ENCODE results near the gene KLLN. TPM values are rescaled to one million over a fixed set of nuclear protein-coding genes. Genes with fewer than 3 reads are reported as not detected.

The KLLN gene
- total RNA-seq, 1 donor from 2014 or later: 1.0 TPM

GRCh38 chr10:87845624-87845998 is 17.7 kb downstream of the KLLN start:
- Histone ChIP-seq H3K27me3 (ENCODE audit: control insufficient read depth, insufficient read depth, low read length) (no peaks in the 10 kb centered on the region), H3K36me3 (ENCODE audit: control insufficient read depth, insufficient read depth, low read length) (no peaks in the 10 kb centered on the region), H3K4me3 (ENCODE audit: low read depth, low read length) (no peak overlapping the region)
- DNase-seq (ENCODE audit: low read depth): no peak
- no peak for TF ChIP-seq CTCF (IDR thresholded peaks at IDR 0.05; ENCODE audit: insufficient read depth, low read length, poor library complexity, severe bottlenecking)

- DNase-seq (ENCODE audit: low read depth): no peak
- Histone ChIP-seq H3K4me3 (ENCODE audit: low read depth, low read length) (no peak overlapping the region), H3K27me3 (ENCODE audit: control insufficient read depth, insufficient read depth, low read length) (no peaks in the 10 kb centered on the region), H3K36me3 (ENCODE audit: control insufficient read depth, insufficient read depth, low read length) (no peaks in the 10 kb centered on the region)
- TF ChIP-seq CTCF (IDR thresholded peaks at IDR 0.05; ENCODE audit: insufficient read depth, low read length, poor library complexity, severe bottlenecking): no peak
These were observed 18.3 kb downstream of the KLLN start for GRCh38 chr10:87844837-87845623.

DNA sequence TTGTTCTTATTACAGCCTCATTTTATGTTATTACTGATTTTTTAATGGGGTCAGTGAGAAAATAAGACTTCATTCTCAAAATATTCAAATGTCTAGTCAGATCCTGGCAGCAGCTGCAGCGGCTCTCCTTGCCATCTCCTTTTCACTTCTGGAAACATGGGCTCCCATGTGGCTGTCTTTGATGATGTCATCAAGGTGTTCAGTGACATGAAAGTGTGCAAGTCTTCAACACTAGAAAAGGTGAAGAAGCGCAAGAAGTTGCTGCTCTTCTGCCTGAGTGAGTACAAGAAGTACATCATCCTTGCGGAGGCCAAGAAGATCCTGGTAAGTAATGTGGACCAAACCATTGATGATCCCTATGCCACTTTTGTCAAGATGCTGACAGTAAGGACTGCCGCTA is 19.6 kb downstream of the KLLN start:
- Histone ChIP-seq H3K36me3 (ENCODE audit: control insufficient read depth, insufficient read depth, low read length) (no peaks in the 10 kb centered on the region), H3K4me3 (ENCODE audit: low read depth, low read length) (no peak overlapping the region), H3K27me3 (ENCODE audit: control insufficient read depth, insufficient read depth, low read length) (no peaks in the 10 kb centered on the region)
- DNase-seq (ENCODE audit: low read depth): no peak
- TF ChIP-seq CTCF (IDR thresholded peaks at IDR 0.05; ENCODE audit: insufficient read depth, low read length, poor library complexity, severe bottlenecking): no peak

DNA sequence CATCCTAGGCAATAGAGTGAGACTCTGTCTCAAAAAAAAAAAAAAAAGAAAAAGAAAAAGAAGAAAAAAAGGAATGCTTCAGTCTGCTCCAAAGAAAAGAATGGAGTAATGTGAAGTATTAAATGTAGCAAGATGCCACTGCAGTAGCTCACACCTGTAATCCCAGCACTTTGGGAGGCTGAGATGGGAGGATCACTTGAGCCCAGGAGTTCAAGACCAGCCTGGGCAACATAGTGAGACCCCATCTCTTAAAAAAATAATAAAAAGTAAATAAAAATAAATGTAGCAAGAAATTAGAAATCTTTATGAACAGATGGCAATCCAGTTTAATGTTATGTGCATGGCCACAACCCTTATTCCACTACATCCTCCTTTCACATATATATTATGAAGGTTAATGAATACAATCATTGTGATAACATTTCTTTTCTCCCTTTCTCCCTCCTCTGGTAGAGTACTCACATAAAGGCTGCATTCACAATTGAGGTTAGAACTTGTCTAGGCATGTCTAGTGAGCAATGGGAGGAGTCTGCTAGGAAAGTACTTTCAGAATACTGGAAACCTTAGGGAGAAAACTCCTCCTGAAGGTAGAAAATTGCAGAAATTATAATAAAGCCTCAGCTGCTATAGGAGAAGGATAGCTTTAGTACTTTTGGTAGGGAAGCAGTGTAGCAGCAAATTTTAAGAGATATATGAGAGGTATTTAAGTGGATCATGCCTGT is 20.4 kb downstream of the KLLN start:
- no peak for DNase-seq (ENCODE audit: low read depth)
- Histone ChIP-seq H3K36me3 (ENCODE audit: control insufficient read depth, insufficient read depth, low read length) (no peaks in the 10 kb centered on the region), H3K27me3 (ENCODE audit: control insufficient read depth, insufficient read depth, low read length) (no peaks in the 10 kb centered on the region), H3K4me3 (ENCODE audit: low read depth, low read length) (no peak overlapping the region)
- no peak for TF ChIP-seq CTCF (IDR thresholded peaks at IDR 0.05; ENCODE audit: insufficient read depth, low read length, poor library complexity, severe bottlenecking)

DNA sequence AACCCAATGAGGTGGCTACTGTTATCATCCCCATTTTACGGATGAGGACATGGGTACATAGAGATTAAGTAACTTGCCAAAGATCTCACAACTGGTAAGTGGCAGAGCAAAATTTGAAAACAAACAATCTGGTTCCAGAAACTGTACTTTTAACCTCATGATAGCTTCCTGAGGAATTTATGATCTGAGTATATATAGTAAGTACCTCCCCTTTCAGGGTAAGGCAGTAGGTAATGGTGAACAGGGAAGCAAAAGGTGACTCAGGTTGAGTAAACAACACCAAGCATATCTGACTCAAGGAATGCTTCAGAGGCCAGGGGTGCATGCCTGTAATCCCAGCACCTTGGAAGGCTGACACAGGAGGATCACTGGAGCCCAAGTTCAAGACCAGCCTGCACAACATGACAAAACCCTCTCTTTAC is 21.1 kb downstream of the KLLN start:
- Histone ChIP-seq H3K36me3 (ENCODE audit: control insufficient read depth, insufficient read depth, low read length) (no peaks in the 10 kb centered on the region), H3K4me3 (ENCODE audit: low read depth, low read length) (no peak overlapping the region), H3K27me3 (ENCODE audit: control insufficient read depth, insufficient read depth, low read length) (no peaks in the 10 kb centered on the region)
- no peak for TF ChIP-seq CTCF (IDR thresholded peaks at IDR 0.05; ENCODE audit: insufficient read depth, low read length, poor library complexity, severe bottlenecking)
- DNase-seq (ENCODE audit: low read depth): peak; percentile 87
